Measurements from ENCODE around the gene DCLK1. TPM values are rescaled to one million over a fixed set of nuclear protein-coding genes. Genes with fewer than 3 reads are reported as not detected.

DCLK1 gene
- total RNA-seq, 4 donors from 2014 or later: 11.9 to 26.4 (median 15.5) TPM

DNA sequence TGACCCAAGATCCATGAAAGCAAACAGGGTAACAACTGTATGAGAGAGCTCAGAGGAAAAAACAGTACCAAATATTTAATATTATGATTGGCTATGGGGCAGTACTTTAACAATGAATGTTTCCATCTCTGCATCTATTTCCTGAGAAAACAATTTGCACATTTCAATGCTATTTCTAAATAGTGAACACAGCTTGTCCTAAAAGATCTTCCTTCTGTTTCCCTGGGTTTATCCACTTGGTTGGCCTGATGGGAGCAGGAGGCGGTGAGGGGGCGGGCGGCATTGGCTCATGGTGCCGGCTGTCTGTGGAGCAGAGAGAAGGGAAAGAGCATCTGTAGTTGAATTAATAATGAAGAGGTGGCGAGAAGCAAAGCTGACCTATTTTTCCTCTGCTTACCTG, 291.4 kb downstream of the DCLK1 start:
- no peak overlapping the region for H3K27ac ChIP-seq
- TF ChIP-seq, protein P1, sequence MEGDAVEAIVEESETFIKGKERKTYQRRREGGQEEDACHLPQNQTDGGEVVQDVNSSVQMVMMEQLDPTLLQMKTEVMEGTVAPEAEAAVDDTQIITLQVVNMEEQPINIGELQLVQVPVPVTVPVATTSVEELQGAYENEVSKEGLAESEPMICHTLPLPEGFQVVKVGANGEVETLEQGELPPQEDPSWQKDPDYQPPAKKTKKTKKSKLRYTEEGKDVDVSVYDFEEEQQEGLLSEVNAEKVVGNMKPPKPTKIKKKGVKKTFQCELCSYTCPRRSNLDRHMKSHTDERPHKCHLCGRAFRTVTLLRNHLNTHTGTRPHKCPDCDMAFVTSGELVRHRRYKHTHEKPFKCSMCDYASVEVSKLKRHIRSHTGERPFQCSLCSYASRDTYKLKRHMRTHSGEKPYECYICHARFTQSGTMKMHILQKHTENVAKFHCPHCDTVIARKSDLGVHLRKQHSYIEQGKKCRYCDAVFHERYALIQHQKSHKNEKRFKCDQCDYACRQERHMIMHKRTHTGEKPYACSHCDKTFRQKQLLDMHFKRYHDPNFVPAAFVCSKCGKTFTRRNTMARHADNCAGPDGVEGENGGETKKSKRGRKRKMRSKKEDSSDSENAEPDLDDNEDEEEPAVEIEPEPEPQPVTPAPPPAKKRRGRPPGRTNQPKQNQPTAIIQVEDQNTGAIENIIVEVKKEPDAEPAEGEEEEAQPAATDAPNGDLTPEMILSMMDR (IDR thresholded peaks at IDR 0.05): no peak
- TF ChIP-seq POLR2A (IDR thresholded peaks at IDR 0.05): no peak
- no peaks in the 10 kb centered on the region for H3K36me3 ChIP-seq
- no peak for DNase-seq
- intact Hi-C loops (cut with DNase I): loop anchor here (10.0 kb wide), 1 partner anchor 105 kb away; no protein-coding TSS in a partner anchor
- no peaks in the 10 kb centered on the region for H3K27me3 ChIP-seq
- H3K4me3 ChIP-seq (replicated peaks in 1 of 3): no peak overlapping the region
- no peaks in the 10 kb centered on the region for H3K9me3 ChIP-seq
- no peaks in the 10 kb centered on the region for H3K4me1 ChIP-seq
- 90 to 93% methylated on average over 5 of the region's 5 CpGs for WGBS, 2 donors

DNA sequence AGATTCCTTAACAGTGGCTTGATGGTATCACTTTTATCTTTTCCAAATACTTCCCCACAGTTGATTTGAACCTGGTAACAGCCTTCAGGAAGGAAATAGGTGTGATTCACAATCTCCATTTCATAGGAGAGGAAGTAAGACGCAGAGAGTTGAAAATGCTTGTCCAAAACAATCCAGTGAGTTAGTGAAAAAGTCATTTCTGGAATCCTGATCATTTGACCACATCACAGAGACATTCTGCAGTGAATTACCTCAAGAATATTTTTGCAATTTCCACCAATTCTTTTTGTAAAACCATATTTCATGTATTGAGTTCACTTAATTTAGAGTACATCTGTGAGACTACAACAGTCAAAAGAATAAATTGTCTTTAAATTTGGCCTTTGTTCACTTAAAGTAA, 292.8 kb downstream of the DCLK1 start:
- TF ChIP-seq, protein P1 (IDR thresholded peaks at IDR 0.05): no peak
- TF ChIP-seq POLR2A (IDR thresholded peaks at IDR 0.05): no peak
- WGBS, 2 donors: 55 to 65% methylated on average over 1 of the region's 1 CpG
- no peak for DNase-seq
- H3K4me3 ChIP-seq (replicated peaks in 1 of 3): no peak overlapping the region
- H3K9me3 ChIP-seq: no peaks in the 10 kb centered on the region
- intact Hi-C loops (cut with DNase I): loop anchor here (10.0 kb wide), 1 partner anchor 106 kb away; no protein-coding TSS in a partner anchor
- H3K27ac ChIP-seq: no peak overlapping the region
- no peaks in the 10 kb centered on the region for H3K36me3 ChIP-seq
- H3K27me3 ChIP-seq: no peaks in the 10 kb centered on the region
- H3K4me1 ChIP-seq: no peaks in the 10 kb centered on the region

DNA sequence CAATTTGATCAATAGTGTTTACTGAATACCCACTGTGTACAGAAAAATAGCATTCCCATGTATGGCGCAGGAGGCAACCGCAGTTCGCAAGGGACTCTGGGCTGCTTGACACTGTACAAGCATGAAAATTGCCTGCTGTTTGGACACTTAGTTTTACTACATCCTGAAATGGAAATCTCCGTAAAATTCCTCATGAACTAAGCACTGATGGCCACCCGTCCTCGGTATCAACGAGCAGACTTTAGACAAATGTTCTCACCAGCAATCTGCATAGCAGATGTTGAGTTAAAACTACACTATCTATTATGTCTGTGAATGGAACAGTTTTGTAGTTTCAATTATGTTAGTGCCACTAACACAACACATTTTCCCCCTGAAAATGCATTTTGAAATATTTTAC, 294.7 kb downstream of the DCLK1 start:
- H3K4me1 ChIP-seq: no peaks in the 10 kb centered on the region

DNA sequence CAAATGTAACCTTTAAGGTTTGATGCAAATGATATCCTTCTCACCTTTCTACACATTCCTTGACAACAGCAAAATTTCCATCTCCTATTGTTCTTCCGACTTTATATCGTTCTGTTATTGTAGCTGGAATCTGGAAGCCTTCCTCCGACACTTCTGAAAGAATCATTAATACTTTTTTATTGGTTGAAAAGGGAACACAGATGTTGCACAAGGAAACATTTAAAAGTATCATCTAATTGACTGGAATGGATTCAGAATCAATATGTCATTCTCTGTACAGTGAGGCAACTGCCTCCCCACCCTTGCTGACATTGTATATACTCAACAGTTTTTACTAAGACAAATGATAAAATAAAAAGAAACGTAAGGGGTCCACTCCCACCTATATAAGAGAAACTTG, 295.2 kb downstream of the DCLK1 start:
- Histone ChIP-seq H3K4me1 (no peaks in the 10 kb centered on the region), H3K9me3 (no peaks in the 10 kb centered on the region), H3K36me3 (no peaks in the 10 kb centered on the region), H3K4me3 (replicated peaks in 1 of 3) (no peak overlapping the region), H3K27me3 (no peaks in the 10 kb centered on the region), H3K27ac (no peak overlapping the region)
- intact Hi-C loops (cut with DNase I): loop anchor here (10.0 kb wide), 1 partner anchor 109 kb away; no protein-coding TSS in a partner anchor
- 90 to 91% methylated on average over 4 of the region's 4 CpGs for WGBS, 2 donors
- DNase-seq: no peak
- no peak for TF ChIP-seq POLR2A (IDR thresholded peaks at IDR 0.05)
- TF ChIP-seq, protein P1 (IDR thresholded peaks at IDR 0.05): no peak

More for the DNA sequence above, 294.7 kb downstream of the DCLK1 start:
- no peak overlapping the region for H3K4me3 ChIP-seq (replicated peaks in 1 of 3)
- intact Hi-C loops (cut with DNase I): loop anchor here (10.0 kb wide), 1 partner anchor 108 kb away; no protein-coding TSS in a partner anchor
- H3K9me3 ChIP-seq: no peaks in the 10 kb centered on the region
- DNase-seq: no peak
- 93 to 95% methylated on average over 7 of the region's 7 CpGs for WGBS, 2 donors
- no peak overlapping the region for H3K27ac ChIP-seq
- H3K36me3 ChIP-seq: no peaks in the 10 kb centered on the region
- no peaks in the 10 kb centered on the region for H3K27me3 ChIP-seq
- TF ChIP-seq POLR2A (IDR thresholded peaks at IDR 0.05): no peak
- TF ChIP-seq, protein P1 (IDR thresholded peaks at IDR 0.05): no peak

DNA sequence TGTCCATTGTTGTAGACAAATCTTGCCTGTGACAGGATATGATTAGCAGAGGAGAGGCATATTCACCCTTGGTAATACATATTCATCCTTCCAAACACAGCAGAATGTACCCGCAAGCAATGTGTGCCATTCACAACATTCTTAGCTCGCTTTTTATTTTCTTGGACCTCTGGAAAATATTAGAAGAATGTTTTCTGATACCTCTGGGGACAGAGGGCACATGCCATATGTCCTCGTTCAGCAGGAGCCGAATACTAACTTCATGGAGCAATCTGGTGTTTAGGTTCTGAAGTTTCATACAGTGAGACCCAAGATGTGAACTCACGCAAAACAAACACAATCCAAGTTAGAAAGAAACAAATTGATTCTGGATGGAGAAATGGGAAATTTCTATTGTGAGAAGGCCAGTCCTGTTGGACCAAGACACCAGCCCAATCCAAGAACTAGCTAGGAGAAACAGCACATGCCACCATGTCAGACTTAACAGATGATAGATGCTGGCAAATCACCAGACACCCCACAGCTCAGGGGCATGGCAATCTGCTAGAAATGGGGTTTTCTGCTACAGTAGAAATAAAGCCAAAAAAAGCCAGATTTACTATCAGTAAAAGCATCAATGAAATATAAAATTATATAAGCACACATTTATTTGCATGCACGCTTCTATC, 297.4 kb downstream of the DCLK1 start:
- H3K4me3 ChIP-seq (replicated peaks in 1 of 3): no peak overlapping the region
- no peak for DNase-seq
- H3K4me1 ChIP-seq: no peaks in the 10 kb centered on the region
- no peak overlapping the region for H3K27ac ChIP-seq
- 85 to 88% methylated on average over 6 of the region's 6 CpGs for WGBS, 2 donors
- no peaks in the 10 kb centered on the region for H3K27me3 ChIP-seq
- H3K36me3 ChIP-seq: no peaks in the 10 kb centered on the region
- H3K9me3 ChIP-seq: no peaks in the 10 kb centered on the region
- intact Hi-C loops (cut with DNase I): loop anchor here (10.0 kb wide), 1 partner anchor 111 kb away; no protein-coding TSS in a partner anchor
- TF ChIP-seq, protein P1 (IDR thresholded peaks at IDR 0.05): no peak
- no peak for TF ChIP-seq POLR2A (IDR thresholded peaks at IDR 0.05)
